GM18508 (cell line): ENCODE results near the gene UTP14A.
"Not testable (repeated sequence)": the region's sequence is repeated elsewhere in the genome, so short reads cannot be mapped to it uniquely, and the experiment has no call there.

Experiments
- ATAC-seq: cut with Tn5 transposase; IDR thresholded peaks from one replicate; pipeline ENCODE4 v1.9.1; 2021; ENCODE audit warnings: moderate number of reproducible peaks; ENCODE audit not compliant: insufficient read depth, unreplicated experiment

Gene UTP14A

DNA sequence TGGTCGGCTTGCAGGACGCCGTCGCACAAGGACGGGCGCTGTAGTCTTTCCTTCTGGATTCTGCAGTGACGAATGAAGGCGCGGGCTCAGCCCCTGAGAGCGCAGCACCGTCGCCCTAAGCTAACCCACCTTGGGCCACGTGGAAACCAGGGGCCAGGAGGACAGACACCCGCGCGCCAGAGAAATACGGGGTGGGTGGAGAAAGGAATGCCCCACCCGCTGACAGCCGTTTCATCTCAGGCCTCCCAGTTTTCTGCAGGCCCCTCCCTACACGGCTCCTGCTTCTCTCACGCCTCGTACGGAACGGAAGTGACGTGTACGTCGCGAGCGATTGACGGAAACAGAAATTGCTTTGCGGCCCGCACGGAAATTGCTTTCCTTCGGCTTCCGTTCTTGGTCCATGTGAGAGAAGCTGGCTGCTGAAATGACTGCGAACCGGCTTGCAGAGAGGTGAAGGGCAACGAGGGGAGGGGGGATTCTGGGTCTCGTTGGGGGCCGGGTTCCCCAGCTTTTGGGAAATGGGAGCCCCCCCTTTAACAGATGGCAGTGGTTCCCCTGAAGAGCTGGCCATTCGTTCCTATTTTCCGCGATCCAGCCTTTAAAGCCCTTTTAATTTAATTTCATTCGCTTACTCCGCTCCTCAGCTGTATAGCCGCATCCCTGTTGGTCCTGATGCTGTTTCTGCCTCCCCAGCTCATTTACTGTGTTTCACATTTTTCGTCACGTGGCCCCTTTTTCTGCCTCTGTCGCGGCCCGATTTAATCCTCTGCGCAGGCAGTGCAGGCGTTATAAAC lies at the start of gene UTP14A:
TSS of gene UTP14A (plus strand) at position 378 of the 794 bp plus-strand sequence. CDS start at position 425, 47 bp downstream.
- peak; percentile 81 for ATAC-seq

DNA sequence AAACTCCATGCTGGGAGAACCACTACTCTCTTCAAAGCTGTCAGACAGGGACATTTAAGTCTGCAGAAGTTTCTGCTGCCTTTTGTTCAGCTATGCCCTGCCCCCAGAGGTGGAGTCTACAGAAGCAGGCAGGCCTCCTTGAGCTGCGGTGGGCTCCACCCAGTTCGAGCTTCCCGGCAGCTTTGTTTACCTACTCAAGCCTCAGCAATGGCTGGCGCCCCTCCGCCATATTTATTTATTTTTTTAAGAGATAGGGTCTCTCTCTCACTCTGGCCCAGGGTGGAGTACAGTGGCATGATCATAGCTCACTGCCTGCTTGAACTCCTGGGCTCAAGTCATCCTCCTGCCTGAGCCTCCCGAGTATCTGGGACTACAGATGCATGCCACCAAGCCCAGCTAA lies 46.8 kb upstream of the UTP14A start:
- not testable (repeated sequence) for ATAC-seq

DNA sequence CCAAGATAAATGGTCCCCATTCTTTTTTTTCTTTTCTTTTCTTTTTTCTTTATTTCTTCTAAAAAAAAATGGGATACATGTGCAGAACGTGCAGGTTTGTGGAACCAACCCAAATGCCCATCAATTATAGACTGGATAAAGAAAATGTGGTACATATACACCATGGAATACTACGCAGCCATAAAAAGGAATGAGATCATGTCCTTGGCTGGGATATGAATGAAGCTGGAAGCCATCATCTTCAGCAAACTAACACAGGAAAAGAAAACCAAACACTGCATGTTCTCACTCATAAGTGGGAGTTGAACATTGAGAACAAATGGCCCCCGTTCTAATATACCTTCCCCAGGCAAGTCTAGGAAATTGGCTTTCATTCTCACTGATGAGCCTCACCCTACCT lies 39.6 kb upstream of the UTP14A start:
- not testable (repeated sequence) for ATAC-seq

GRCh38 chrX:129872524-129872923 lies 33.4 kb upstream of the UTP14A start:
- ATAC-seq = no peak

- ATAC-seq = no peak
These were observed 30.3 kb upstream of the UTP14A start for GRCh38 chrX:129875669-129876068.

DNA sequence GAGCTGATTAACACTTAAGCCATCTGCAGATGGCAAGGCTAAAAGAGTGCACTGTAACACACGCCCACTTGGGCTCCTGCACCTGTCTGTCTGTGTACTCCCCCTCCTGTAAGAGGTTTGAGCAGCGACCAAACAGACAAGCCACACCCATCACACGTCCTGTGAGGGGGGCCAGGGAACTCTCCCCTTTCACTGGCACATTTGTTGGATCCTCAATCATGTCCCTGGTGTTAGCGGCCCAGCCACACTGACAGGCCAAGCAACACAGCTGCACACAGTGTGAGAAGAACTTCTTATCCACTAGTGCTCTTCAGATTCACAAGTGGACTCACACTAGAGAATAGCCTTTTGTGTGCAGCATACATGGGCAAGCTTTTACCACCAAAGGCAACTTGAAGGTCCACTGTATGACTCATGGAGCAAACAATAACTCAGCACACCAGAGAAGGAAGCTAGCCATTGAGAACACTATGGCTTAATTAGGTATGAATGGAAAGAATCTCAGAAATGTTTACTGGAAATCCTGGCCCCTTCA lies 29.1 kb upstream of the UTP14A start:
- ATAC-seq = no peak

DNA sequence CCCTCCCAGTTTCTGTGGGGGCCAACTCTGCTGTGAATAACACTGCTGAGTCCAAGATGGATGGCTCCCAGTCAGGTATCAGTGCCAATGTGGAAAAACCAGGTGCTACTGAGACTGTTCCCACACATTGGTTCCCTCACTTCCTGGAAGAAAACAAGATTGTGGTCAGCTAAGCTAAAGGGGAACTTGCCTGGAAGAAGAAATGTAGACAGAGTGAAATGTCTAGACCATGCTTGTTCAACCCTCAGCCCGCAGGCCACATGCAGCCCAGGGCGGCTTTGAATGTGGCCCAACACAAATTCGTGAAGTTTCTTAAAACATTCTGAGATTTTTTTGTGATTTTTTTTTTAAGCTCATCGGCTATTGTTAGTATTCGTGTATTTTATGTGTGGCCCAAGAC lies 28.6 kb upstream of the UTP14A start:
- ATAC-seq = no peak

DNA sequence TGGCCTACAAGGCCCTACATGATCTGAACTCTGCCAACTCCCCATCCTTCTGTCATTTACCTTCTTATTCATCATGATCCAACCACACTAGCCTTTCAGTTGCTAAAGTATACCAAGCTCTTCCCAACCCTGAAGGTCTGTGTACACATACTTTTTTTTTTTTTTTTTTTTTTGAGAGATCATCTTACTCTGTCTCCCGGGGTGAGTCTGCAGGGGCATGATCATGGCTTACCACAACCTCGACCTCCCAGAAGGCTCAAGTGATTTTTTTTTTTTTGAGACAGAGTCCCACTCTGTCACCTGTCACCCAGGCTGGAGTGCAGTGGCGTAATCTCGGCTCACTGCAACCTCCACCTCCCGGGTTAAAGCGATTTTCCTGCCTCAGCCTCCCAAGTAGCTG lies 5.9 kb upstream of the UTP14A start:
- no peak for ATAC-seq

GRCh38 chrX:129908636-129909035 lies 2.7 kb downstream of the UTP14A start:
- ATAC-seq = no peak

GRCh38 chrX:129925305-129926092 lies 19.5 kb downstream of the UTP14A start:
- no peak for ATAC-seq

DNA sequence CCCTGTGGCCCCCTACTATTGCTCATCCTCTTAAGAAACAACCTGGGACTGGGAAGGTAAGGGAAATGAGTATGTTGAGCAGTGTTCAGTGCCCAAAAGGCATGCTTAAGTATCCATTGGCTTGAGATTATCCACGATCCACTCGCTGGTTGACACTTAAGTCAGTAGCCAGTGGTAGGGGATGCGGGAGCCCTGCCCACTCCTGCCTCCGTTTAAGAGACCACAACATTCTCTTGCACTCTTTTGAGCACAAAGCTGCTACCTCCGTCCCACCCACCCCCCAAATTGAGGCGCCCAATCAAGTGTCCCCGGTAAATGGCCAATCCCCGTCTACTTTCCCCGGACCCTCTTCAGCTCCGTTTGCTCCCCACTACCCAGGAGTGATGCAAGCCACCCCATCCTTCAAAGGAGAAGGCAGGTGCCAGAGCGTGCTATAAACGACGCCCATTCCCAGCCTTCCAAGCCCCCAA lies 25.0 kb downstream of the UTP14A start:
- ATAC-seq = peak; percentile 6

GRCh38 chrX:129931411-129932015 lies 25.5 kb downstream of the UTP14A start:
- peak; percentile 63 for ATAC-seq

GRCh38 chrX:129932016-129932820 lies 26.3 kb downstream of the UTP14A start:
- ATAC-seq = no peak

- ATAC-seq = no peak
These were observed 26.9 kb downstream of the UTP14A start for GRCh38 chrX:129932821-129933321.

- no peak for ATAC-seq
These were observed 27.7 kb downstream of the UTP14A start for GRCh38 chrX:129933700-129934099.

- ATAC-seq = no peak
These were observed 28.5 kb downstream of the UTP14A start for GRCh38 chrX:129934461-129934860.

- no peak for ATAC-seq
These were observed 29.0 kb downstream of the UTP14A start for GRCh38 chrX:129934952-129935351.

- ATAC-seq = no peak
These were observed 32.1 kb downstream of the UTP14A start for GRCh38 chrX:129938081-129938480.

DNA sequence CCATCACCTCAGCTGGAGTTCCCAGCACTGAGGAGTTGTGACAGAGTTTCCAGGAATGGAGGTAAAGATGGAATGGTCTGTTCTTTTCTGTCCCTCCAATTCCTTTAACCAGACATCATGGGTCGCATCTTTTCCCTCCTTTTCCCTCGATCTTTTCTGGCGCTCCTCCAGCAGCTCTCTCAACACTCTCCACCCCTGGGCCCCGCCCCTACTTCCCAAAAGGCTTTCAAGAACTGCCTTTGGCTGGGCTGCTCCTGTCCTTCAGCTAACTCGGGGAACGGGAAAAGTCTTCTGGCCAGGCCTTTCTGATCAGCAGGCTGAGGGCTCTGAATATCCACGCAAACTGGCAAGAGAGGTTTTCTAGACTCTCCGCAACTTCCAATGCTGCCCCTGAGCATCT lies 34.0 kb downstream of the UTP14A start:
- no peak for ATAC-seq

- ATAC-seq = no peak
These were observed 34.8 kb downstream of the UTP14A start for GRCh38 chrX:129940721-129941120.
